Activated CD4-positive, alpha-beta T cell treated with anti-CD3 and anti-CD28 coated beads for 24 hours (primary cell): ENCODE data around the gene CDK5RAP2.

Experiments used
- DNase-seq, 2 donors: peaks; one replicate each; pipeline ENCODE4 v3.0.0-alpha.2; 2020; ENCODE audit warnings: low read depth in 2 of 2

Gene CDK5RAP2

GRCh38 chr9:120438111-120438510, 141.9 kb downstream of the CDK5RAP2 start:
- DNase-seq, result no peak

DNA sequence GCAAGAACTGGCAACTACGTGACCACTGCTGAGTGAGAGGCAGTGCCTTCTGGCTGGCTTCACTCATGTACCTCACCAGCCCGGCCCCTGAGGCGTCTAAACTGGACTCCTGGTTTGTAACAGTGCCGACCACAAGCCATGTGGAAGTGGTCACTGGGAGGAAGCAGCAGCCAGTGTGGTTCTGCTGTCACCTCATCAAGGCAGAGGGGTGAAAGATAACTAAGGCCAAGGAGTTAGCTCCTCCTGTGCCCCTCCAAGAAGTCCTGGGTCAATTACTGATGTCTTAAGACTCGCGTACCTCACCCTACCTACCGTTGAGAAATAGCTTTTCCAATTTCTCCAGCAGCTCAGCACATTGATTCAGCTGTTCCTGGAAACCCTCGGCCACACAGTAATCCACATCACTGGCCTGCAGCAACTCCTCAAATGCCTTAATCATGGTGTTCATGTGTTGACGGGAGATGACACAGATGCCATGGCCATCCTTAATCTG, 142.9 kb downstream of the CDK5RAP2 start:
- no peak for DNase-seq

- DNase-seq, result no peak
Measured at GRCh38 chr9:120436446-120436845, 143.5 kb downstream of the CDK5RAP2 start.

DNA sequence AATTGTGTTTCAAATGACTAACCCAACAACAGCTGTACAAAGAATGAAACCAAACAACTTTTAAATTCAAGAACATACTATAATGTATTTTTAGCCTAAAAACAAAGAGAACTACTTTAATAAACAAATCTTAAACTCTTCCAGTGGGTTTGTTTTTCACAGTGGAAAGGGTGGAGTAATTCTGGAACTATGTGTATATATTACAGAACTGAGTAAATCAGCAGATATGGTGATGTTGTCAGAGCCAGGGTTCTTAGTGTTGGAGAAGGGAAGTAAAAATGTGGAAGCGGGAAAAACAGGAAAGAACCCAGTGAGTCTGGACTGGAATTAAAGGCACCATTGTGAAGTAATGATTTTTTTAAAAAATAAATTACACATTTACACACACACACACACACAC, 144.9 kb downstream of the CDK5RAP2 start:
- DNase-seq, result no peak

DNA sequence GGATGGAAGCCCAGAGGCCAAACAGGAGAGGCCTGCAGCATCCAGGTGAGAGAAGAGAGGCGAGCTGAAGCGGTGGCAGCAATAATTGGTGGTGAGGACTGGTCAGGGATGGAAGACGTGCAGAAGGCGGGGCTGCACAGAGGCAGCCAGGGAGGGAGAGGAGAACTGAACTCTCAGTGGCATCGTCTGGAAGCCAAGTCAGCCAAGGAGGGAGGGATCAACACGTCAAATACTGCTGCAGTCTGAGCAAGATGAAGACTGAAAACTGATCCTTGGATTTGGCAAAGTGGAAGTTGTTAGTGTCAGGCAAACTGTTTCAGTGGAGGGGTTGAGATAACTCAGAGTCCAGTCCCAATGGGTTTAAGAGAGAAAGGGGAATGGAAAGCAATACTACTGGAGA, 145.4 kb downstream of the CDK5RAP2 start:
- no peak for DNase-seq

- no peak for DNase-seq
Measured at GRCh38 chr9:120433701-120434100, 146.3 kb downstream of the CDK5RAP2 start.

- DNase-seq, result no peak
Measured at GRCh38 chr9:120432600-120432999, 147.4 kb downstream of the CDK5RAP2 start.

GRCh38 chr9:120431268-120431667, 148.7 kb downstream of the CDK5RAP2 start:
- DNase-seq, result no peak

GRCh38 chr9:120424248-120424647, 155.7 kb downstream of the CDK5RAP2 start:
- no peak for DNase-seq

GRCh38 chr9:120423812-120424211, 156.2 kb downstream of the CDK5RAP2 start:
- DNase-seq, result no peak

- DNase-seq, result no peak
Measured at GRCh38 chr9:120421977-120422376, 158.0 kb downstream of the CDK5RAP2 start.

- no peak for DNase-seq
Measured at GRCh38 chr9:120418315-120418714, 161.7 kb downstream of the CDK5RAP2 start.

DNA sequence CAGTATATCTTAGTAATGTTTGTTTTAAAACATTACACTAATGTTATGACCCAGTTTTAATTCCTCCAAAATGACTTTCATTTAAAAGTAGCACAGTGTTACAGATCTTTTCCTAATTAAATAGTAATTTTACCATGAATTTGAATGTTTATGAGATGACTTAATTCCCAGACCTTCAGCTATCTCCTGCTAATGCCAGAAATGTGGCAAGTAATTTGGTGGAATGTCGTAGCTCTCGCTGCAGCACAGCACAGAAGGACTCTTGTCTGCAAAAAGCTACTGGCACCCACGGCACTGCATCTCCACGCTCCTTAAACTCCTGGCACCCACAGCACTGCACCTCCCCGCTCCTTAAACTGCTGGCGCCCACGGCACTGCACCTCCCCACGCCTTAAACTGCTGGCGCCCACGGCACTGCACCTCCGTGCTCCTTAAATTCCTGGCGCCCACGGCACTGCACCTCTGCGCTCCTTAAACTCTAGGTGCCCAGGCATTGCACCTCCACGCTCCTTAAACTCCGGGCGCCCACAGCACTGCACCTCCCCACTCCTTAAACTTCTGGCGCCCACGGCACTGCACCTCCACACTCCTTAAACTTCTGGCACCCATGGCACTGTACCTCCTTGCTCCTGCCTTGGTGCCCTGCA, 163.1 kb downstream of the CDK5RAP2 start:
- no peak for DNase-seq

- DNase-seq, result no peak
Measured at GRCh38 chr9:120413121-120414048, 166.6 kb downstream of the CDK5RAP2 start.

- DNase-seq, result no peak
Measured at GRCh38 chr9:120412425-120412951, 167.5 kb downstream of the CDK5RAP2 start.

GRCh38 chr9:120411862-120412424, 168.0 kb downstream of the CDK5RAP2 start:
- DNase-seq, result no peak

DNA sequence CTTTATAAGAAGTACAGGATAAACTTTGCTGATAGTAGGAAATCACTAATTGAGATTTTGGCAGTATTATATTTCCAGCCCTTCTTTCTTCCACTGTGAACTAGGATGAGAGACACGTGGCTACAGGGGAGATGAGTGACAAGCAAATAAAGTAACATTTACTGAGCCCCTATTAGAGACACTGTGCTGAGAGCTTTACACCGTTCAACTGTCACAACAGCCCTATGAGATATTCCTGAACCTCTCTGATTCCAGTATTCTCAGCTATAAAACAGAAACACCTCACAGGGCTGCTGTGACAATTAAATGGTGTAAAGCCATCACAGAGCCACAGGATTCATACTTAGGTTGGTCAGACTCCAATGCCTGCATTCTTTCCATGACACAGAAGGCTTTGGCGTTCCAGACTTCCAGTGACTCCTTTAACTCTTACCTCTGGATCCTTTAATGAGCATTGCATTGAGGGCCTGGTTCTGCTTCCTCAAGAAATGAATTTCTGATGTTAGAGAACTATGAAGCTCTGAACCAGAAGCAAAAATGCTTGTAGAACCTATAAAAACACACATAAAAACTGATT, 169.0 kb downstream of the CDK5RAP2 start:
- DNase-seq, result no peak

DNA sequence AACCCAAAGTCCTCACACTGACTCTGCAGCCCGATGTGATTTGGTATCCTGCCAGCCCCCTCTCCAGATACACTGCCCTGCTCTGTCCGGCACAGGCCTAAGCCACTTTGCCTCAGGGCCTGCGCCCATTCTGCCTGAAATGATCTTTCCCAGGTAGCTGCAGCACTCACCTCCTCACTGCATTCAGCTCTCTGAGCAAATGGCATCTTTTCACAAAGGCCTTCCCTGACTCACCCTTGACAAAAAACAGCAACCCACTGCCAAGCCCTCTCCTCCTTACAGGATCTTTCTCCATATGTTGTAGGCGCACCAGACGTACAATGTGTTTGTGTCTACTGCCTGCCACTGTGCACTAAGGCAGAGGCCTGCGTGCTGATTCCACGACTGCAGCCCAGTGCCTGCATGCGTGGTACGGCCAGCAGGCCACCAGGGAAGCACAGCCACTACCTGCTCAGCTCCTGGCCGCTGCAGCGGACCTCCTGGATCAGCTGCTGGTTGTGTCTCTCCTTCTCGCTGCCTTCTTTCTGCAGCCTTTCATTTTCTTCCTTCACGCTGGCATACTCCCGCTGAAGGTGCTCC, 171.2 kb downstream of the CDK5RAP2 start:
- DNase-seq, result no peak

DNA sequence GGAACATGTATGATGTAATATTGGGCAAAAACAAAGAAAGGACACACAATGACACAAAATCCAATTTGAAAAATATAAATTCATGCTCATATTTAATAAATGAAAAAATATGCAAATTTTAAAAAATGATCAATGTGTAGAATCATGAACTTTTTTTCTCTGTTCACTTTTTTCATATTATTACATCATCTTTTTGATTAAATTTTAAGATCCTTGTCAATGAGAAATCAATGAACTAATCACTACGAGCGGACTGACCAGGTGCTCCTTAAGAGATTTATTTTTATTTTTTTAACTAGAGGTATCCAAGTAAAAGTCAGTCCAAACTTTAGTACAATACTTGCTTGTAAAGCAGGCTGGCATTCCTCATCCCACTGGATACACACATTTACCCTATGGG, 174.1 kb downstream of the CDK5RAP2 start:
- DNase-seq, result no peak

GRCh38 chr9:120405134-120405533, 174.8 kb downstream of the CDK5RAP2 start:
- DNase-seq, result no peak

GRCh38 chr9:120403543-120403856, 176.5 kb downstream of the CDK5RAP2 start:
- DNase-seq, result no peak
